ENCODE results near the gene PRR36.
A peak's percentile ranks its signal among the peaks of the same experiment; 100 is the strongest.

The PRR36 gene

DNA sequence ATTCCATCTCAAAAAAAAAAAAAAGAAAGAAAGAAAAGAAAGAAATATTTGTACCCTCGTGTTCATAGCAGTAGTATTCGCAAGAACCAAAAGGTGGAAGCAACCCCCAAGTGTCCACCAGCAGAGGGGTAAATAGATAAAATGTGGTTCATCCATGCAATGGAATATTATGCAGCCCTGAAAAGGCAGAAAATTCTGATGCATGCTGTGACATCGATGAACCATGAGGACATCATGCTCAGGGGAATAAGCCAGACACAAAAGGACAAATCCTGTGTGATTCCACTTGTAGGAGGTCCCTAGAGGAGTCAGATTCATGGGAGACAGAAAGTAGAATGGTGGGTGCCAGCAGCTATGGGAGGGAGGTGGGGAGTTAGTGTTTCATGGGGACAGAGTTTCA, 7.7 kb upstream of the PRR36 start:
- no peak for DNase-seq (ENCODE audit: low spot score in 2 of 2)
- no peak overlapping the region for H3K4me3 ChIP-seq

GRCh38 chr19:7879836-7880235, 5.6 kb upstream of the PRR36 start:
- no peak overlapping the region for H3K4me3 ChIP-seq
- no peaks in the 10 kb centered on the region for H3K36me3 ChIP-seq (replicated peaks)
- no peaks in the 10 kb centered on the region; the same call in 1 of the 2 replicates for H3K9me3 ChIP-seq
- DNase-seq (ENCODE audit: low spot score in 2 of 2), result no peak
- peaks cover under 1% of the 10 kb centered on the region for H3K4me1 ChIP-seq
- in situ Hi-C loops (cut with MboI; ENCODE audit: low sequenced_read_pairs), result no loop called here
- H3K27me3 ChIP-seq (ENCODE audit: low read depth), result no peaks in the 10 kb centered on the region

More for the DNA sequence above, 7.7 kb upstream of the PRR36 start:
- in situ Hi-C loops (cut with MboI; ENCODE audit: low sequenced_read_pairs), result no loop called here
- Histone ChIP-seq H3K36me3 (replicated peaks) (no peaks in the 10 kb centered on the region), H3K27me3 (ENCODE audit: low read depth) (no peaks in the 10 kb centered on the region), H3K4me1 (no peaks in the 10 kb centered on the region), H3K9me3 (no peaks in the 10 kb centered on the region; the same call in 1 of the 2 replicates)

- H3K36me3 ChIP-seq (replicated peaks), result no peaks in the 10 kb centered on the region
- in situ Hi-C loops (cut with MboI; ENCODE audit: low sequenced_read_pairs), result no loop called here
- peaks cover 5% of the 10 kb centered on the region for H3K4me1 ChIP-seq
- DNase-seq (ENCODE audit: low spot score in 2 of 2), result no peak
- H3K4me3 ChIP-seq, result no peak overlapping the region
- no peaks in the 10 kb centered on the region; the same call in 1 of the 2 replicates for H3K9me3 ChIP-seq
- no peaks in the 10 kb centered on the region for H3K27me3 ChIP-seq (ENCODE audit: low read depth)
These were observed 5.1 kb upstream of the PRR36 start for GRCh38 chr19:7879111-7879807.

GRCh38 chr19:7877249-7877836, 3.2 kb upstream of the PRR36 start:
- Histone ChIP-seq H3K27me3 (ENCODE audit: low read depth) (no peaks in the 10 kb centered on the region), H3K4me1 (peaks cover 11% of the 10 kb centered on the region), H3K4me3 (no peak overlapping the region), H3K9me3 (no peaks in the 10 kb centered on the region; the same call in 1 of the 2 replicates), H3K36me3 (replicated peaks) (0 out of 2 replicates have a peak, but pooled peaks cover 4% of the 10 kb centered on the region)
- in situ Hi-C loops (cut with MboI; ENCODE audit: low sequenced_read_pairs), result no loop called here
- DNase-seq (ENCODE audit: low spot score in 2 of 2), result no peak

- DNase-seq (ENCODE audit: low spot score in 2 of 2), result no peak
- H3K36me3 ChIP-seq (replicated peaks), result 0 out of 2 replicates have a peak, but pooled peaks cover 4% of the 10 kb centered on the region
- peaks cover 25% of the 10 kb centered on the region for H3K4me1 ChIP-seq
- peak overlapping the region; percentile 46 for H3K4me3 ChIP-seq
- no peaks in the 10 kb centered on the region for H3K9me3 ChIP-seq
- in situ Hi-C loops (cut with MboI; ENCODE audit: low sequenced_read_pairs), result no loop called here
- no peaks in the 10 kb centered on the region for H3K27me3 ChIP-seq (ENCODE audit: low read depth)
These were observed 695 bp upstream of the PRR36 start for GRCh38 chr19:7874897-7875273.

DNA sequence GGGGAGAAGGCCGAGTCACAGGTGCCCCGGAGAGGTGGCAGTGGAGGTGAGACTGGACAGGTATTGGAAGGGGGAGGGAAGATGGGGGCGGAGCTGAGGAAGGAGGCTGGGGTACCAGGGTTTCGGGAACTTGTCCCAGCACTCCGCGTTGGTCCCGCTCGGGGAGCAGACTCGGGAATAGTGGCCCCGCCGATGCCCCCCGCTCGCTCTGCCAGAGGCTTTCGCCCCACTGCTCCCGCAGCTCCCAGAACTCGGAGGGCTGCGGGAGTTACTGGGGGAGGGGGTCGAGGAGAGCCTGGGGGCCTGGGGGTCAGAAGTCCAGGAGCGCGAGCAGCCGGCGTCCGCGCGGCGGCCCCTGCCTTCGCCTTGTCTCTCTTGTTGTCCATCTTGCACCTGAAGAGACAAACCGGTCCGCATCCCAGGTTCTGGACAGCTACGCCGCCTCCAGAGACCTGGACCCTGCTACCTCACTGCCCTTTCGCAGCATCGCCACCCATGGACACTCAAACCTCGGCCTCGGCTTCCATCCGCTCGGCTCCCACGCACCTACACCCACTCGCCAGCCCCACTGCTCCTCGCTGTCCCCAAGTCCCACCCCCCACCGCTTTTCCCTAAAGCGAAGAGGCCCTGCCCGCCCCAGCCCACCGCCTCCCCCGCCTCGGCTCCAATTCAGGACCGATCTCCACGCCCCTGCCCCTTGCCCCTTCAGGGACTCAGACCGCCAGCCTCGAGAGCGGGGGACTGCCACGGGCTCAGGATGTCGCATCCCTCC, 700 bp downstream of the PRR36 start:
- Histone ChIP-seq H3K27me3 (ENCODE audit: low read depth) (no peaks in the 10 kb centered on the region), H3K4me1 (peaks cover 32% of the 10 kb centered on the region), H3K36me3 (replicated peaks) (0 out of 2 replicates have a peak, but pooled peaks cover 4% of the 10 kb centered on the region), H3K4me3 (peak overlapping the region; percentile 46), H3K9me3 (no peaks in the 10 kb centered on the region)
- in situ Hi-C loops (cut with MboI; ENCODE audit: low sequenced_read_pairs), result no loop called here
- DNase-seq (ENCODE audit: low spot score in 2 of 2), result peak in 1 of 2 experiments; percentile 44

- no peak for DNase-seq (ENCODE audit: low spot score in 2 of 2)
- Histone ChIP-seq H3K27me3 (ENCODE audit: low read depth) (no peaks in the 10 kb centered on the region), H3K4me3 (no peak overlapping the region), H3K4me1 (peaks cover 37% of the 10 kb centered on the region), H3K36me3 (replicated peaks) (0 out of 2 replicates have a peak, but pooled peaks cover 4% of the 10 kb centered on the region), H3K9me3 (no peaks in the 10 kb centered on the region)
- in situ Hi-C loops (cut with MboI; ENCODE audit: low sequenced_read_pairs), result no loop called here
These were observed 1.6 kb downstream of the PRR36 start for GRCh38 chr19:7872306-7873204.

GRCh38 chr19:7871437-7872305, 2.5 kb downstream of the PRR36 start:
- in situ Hi-C loops (cut with MboI; ENCODE audit: low sequenced_read_pairs), result no loop called here

GRCh38 chr19:7870571-7871436, 3.4 kb downstream of the PRR36 start:
- DNase-seq (ENCODE audit: low spot score in 2 of 2), result peak; percentile 66 to 97
- 0 out of 2 replicates have a peak, but pooled peaks cover 4% of the 10 kb centered on the region for H3K36me3 ChIP-seq (replicated peaks)
- H3K4me1 ChIP-seq, result peaks cover 37% of the 10 kb centered on the region
- H3K9me3 ChIP-seq, result no peaks in the 10 kb centered on the region
- in situ Hi-C loops (cut with MboI; ENCODE audit: low sequenced_read_pairs), result no loop called here
- H3K4me3 ChIP-seq, result no peak overlapping the region
- H3K27me3 ChIP-seq (ENCODE audit: low read depth), result no peaks in the 10 kb centered on the region

More at GRCh38 chr19:7871437-7872305, 2.5 kb downstream of the PRR36 start:
- peak; percentile 92 to 100 for DNase-seq (ENCODE audit: low spot score in 2 of 2)
- no peaks in the 10 kb centered on the region for H3K9me3 ChIP-seq
- no peaks in the 10 kb centered on the region for H3K27me3 ChIP-seq (ENCODE audit: low read depth)
- 0 out of 2 replicates have a peak, but pooled peaks cover 4% of the 10 kb centered on the region for H3K36me3 ChIP-seq (replicated peaks)
- peak overlapping the region; percentile 12 for H3K4me3 ChIP-seq
- peaks cover 37% of the 10 kb centered on the region for H3K4me1 ChIP-seq

- Histone ChIP-seq H3K27me3 (ENCODE audit: low read depth) (no peaks in the 10 kb centered on the region), H3K36me3 (replicated peaks) (0 out of 2 replicates have a peak, but pooled peaks cover 4% of the 10 kb centered on the region), H3K4me3 (peak overlapping the region; percentile 27; the same call in 1 of the 2 replicates), H3K4me1 (peaks cover 37% of the 10 kb centered on the region), H3K9me3 (no peaks in the 10 kb centered on the region)
- in situ Hi-C loops (cut with MboI; ENCODE audit: low sequenced_read_pairs), result loop anchor here (5.0 kb wide), 1 partner anchor 52 kb away; the partner anchor contains the start of gene SNAPC2
- DNase-seq (ENCODE audit: low spot score in 2 of 2), result peak; percentile 84 to 98
These were observed 4.2 kb downstream of the PRR36 start for GRCh38 chr19:7869910-7870511.

DNA sequence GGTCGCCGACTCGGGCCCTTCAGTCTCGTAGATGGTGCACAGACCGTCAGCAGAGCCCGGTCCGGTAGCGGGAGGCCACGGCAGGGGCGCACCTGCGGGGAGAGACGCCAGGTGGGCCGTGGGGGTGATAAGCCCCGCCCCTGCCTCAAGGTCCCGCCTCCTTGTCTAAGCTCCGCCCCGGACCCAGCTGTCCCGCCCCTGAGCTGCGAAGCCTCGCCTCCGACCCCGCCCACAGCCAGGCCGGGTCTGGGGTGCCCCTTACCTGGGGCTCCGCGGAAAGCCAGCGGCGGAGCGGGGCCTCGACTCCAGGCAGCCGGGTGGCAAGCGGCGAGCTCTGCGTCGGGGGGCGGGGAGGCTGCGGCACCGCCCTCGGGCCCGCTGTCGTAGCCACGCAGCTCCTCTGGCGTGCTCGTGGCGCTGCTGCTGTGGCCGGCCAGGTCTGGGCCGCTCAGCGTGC, 4.7 kb downstream of the PRR36 start:
- no peaks in the 10 kb centered on the region for H3K27me3 ChIP-seq (ENCODE audit: low read depth)
- H3K4me1 ChIP-seq, result peaks cover 33% of the 10 kb centered on the region
- in situ Hi-C loops (cut with MboI; ENCODE audit: low sequenced_read_pairs), result loop anchor here (5.0 kb wide), 1 partner anchor 53 kb away; the partner anchor contains the start of gene SNAPC2
- H3K9me3 ChIP-seq, result no peaks in the 10 kb centered on the region
- H3K36me3 ChIP-seq (replicated peaks), result 0 out of 2 replicates have a peak, but pooled peaks cover 4% of the 10 kb centered on the region
- peak overlapping the region; percentile 27 for H3K4me3 ChIP-seq
- DNase-seq (ENCODE audit: low spot score in 2 of 2), result peak; percentile 34 to 83
